Right renal pelvis (tissue), 4 donors: ENCODE data around the gene MAPT. TPM values are rescaled to one million over a fixed set of nuclear protein-coding genes. Genes with fewer than 3 reads are reported as not detected.
A peak's percentile ranks its signal among the peaks of the same experiment; 100 is the strongest.

Experiments used
- DNase-seq, 4 donors: peaks; one replicate each; pipeline ENCODE4 v3.0.0-alpha.2; 2013; ENCODE audit warnings: low read depth in 4 of 4, low spot score in 3 of 4, missing footprints in 1 of 4
- polyA plus RNA-seq, 4 donors: library from polyadenylated mRNA; unstranded; fragments of 120-200 nt; gene quantifications; one replicate each; pipeline ENCODE4 v1.2.1, GENCODE V29; 2013; ENCODE audit not compliant: insufficient read length in 4 of 4

The MAPT gene
- 10 to 100 TPM in 2 of 4 donors, 1 to 10 TPM in 2; 8.8 to 12.7 (median 10.3) TPM for polyA plus RNA-seq

DNA sequence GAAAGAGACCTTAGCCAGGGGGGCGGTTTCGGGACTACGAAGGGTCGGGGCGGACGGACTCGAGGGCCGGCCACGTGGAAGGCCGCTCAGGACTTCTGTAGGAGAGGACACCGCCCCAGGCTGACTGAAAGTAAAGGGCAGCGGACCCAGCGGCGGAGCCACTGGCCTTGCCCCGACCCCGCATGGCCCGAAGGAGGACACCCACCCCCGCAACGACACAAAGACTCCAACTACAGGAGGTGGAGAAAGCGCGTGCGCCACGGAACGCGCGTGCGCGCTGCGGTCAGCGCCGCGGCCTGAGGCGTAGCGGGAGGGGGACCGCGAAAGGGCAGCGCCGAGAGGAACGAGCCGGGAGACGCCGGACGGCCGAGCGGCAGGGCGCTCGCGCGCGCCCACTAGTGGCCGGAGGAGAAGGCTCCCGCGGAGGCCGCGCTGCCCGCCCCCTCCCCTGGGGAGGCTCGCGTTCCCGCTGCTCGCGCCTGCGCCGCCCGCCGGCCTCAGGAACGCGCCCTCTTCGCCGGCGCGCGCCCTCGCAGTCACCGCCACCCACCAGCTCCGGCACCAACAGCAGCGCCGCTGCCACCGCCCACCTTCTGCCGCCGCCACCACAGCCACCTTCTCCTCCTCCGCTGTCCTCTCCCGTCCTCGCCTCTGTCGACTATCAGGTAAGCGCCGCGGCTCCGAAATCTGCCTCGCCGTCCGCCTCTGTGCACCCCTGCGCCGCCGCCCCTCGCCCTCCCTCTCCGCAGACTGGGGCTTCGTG is at the start of gene MAPT:
Gene MAPT, plus strand, starts transcription at position 533 of the 763 bp plus-strand sequence. CDS start 67,784 bp downstream, outside the sequence.
- peak; percentile 88 to 93 (median 90) for DNase-seq

DNA sequence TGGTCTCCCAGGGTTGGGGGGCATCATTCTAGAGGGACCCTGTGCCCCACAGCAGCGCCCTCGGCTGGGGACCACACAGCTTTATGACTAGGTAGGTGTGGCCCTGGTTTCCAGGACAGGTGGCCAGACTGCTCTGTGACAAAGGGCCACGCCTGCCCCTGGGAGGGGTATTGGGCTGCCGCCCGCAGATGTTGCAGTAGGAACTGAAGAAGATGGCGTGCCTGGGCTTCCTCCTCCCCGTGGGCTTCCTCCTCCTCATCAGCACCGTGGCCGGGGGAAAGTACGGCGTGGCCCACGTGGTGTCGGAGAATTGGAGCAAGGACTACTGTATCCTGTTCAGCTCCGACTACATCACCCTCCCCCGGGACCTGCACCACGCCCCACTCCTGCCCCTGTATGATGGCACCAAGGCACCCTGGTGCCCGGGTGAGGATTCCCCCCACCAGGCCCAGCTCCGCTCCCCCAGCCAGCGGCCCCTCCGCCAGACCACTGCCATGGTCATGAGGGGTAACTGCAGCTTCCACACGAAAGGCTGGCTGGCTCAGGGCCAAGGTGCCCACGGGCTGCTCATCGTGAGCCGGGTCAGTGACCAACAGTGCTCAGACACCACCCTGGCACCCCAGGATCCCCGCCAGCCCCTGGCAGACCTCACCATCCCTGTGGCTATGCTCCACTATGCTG is 49.5 kb upstream of the MAPT start, which contains the start of gene SPPL2C:
Gene SPPL2C, plus strand, starts transcription at position 187 of the 681 bp plus-strand sequence. Its CDS starts 26 bp downstream, at position 213.
- no peak for DNase-seq

DNA sequence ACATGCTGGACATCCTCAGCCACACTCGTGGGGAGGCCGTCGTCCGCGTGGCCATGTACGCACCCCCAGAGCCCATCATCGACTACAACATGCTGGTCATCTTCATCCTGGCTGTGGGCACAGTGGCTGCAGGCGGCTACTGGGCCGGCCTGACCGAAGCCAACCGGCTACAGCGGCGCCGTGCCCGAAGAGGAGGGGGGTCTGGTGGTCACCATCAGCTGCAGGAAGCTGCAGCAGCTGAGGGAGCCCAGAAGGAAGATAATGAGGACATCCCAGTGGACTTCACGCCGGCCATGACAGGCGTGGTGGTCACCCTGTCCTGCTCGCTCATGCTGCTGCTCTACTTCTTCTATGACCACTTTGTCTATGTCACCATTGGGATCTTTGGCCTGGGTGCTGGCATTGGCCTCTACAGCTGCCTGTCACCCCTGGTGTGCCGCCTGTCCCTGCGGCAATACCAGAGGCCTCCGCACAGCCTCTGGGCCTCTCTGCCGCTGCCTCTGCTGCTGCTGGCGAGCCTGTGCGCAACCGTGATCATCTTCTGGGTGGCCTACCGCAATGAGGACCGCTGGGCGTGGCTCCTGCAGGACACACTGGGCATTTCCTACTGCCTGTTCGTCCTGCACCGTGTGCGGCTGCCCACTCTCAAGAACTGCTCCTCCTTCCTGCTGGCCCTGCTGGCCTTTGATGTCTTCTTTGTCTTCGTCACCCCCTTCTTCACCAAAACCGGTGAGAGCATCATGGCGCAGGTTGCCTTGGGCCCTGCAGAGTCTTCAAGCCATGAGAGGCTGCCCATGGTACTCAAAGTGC is 48.8 kb upstream of the MAPT start:
- no peak for DNase-seq

DNA sequence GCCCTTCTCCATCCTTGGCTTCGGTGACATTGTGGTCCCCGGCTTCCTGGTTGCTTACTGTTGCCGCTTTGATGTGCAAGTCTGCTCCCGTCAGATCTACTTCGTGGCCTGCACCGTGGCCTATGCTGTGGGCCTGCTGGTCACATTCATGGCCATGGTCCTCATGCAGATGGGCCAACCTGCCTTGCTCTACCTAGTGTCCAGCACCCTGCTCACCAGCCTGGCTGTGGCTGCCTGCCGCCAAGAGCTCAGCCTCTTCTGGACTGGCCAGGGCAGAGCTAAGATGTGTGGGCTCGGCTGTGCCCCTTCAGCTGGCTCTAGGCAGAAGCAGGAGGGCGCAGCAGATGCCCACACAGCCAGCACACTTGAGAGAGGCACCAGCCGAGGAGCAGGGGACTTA is 48.1 kb upstream of the MAPT start:
- no peak for DNase-seq

DNA sequence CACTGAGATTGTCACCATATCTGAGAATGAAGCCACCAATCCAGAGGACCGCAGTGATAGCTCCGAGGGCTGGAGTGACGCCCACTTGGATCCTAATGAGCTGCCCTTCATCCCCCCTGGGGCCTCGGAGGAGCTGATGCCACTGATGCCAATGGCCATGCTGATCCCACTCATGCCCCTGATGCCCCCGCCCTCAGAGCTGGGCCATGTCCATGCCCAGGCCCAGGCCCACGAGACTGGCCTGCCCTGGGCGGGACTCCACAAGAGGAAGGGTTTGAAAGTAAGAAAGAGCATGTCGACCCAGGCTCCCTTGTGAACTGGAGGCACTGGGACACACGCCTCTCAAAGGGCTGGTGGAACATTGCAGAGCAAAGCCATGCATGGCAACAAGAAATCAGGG is 47.7 kb upstream of the MAPT start:
- no peak for DNase-seq

DNA sequence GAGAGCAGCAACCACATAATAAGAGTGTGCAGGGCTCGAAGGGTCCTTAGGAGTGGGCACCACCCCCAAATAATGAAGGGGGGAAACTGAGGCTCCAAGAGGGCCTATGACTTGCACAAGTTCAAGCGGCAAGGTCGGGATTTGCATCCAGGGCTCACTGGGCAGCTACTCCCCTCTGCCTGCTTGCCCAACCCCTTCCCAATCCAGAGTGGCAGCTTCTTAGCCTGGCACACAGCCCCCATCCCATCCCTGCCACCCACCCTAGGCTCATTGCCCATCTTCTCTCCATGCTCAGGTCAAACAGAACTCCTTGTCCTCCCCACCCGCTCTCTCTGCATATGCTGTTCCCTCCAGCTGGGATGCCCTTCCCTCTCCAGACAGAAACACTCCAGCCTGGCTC is 47.3 kb upstream of the MAPT start:
- no peak for DNase-seq

DNA sequence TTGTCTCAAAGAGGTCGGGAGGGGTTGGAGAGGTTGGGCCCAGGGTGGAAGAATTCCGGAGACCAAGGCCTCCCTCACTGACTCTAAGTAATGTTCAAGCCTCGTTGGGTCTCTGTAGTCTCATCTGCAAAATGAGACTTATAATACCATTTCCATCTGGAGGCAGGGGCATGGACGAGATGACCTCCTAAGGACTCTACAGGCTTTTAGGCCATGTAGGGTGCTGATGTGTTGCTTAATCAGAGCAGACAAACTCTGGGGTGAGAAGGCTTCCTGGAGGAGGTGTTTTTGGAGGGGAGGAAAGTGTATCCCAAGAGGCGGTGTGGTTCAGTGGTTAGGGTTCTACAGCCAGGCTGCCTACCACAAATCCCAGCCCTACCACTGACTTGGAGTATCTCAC is 46.6 kb upstream of the MAPT start:
- no peak for DNase-seq

DNA sequence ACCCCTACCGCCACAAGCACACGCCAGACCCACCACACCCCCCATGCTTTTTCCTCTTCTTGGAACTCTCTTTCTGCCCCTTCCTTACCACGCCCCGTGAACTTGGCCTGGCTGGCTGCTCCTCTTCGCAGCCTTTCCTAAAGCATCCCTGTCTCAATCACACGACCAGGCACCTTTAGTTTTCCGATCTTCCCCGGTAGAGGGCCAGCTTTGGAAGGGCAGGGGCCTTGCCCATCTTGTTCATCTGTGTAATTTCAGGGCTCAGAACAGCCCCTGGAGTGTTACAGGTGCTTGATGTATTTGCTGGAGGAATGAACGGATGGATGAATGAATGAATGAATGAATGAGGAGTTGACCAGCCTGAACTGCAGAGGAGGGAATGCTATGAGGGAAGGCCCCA is 45.9 kb upstream of the MAPT start:
- no peak for DNase-seq

DNA sequence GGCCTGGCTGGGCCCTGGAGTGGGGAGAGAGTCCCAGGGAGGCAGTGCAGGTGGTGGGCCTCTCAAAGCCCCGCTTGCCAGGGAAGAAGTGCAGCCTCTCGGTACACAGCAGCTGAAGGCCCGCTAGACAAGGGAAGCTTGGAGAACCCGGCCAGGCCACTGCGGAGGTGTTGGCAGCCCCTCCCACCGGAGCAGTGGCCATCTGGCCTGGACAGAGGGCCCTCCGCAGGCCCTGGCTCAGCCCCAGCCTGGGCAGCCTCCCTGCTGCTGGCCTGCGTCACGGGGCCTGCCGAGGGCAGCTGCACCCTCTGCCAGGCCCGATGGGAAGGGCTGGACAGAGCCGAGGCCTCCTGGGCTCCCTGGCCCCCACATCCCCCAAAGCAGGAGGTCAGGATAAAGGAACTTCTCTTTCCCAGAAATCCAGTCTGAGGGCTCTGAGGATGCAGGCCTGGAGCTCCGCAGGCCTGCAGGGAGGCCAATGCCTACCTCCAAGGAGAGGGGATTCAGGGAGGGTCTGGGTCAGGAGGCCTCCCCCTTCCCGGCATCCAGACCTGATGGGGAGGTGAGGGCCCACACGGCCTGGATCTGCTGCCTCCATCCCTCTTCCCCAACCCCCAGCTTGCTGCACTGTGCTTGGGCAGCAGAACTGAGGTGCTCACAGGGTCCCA is 45.4 kb upstream of the MAPT start:
- DNase-seq: no peak

DNA sequence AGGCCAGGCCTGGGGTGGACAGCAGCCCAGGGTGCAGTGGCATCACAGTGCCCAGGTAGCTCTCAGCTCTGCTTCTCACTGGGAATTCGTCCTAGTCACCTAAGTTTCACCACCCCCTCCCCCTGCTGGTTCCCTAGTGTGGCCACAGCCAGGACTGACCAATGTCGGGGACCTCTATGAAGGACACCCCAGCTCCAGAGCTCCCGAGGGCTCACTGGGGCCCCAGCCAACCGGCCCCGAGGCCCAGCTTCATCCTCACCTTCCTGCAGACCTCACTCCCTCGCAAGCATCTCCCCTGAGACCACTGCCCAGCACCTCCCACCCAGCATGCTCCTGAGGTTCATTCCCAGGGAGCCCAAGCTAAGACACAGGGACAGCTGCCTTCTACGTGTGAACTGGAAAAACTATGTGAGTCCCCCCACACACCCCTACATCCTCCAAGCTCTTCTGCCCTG is 44.8 kb upstream of the MAPT start:
- no peak for DNase-seq

DNA sequence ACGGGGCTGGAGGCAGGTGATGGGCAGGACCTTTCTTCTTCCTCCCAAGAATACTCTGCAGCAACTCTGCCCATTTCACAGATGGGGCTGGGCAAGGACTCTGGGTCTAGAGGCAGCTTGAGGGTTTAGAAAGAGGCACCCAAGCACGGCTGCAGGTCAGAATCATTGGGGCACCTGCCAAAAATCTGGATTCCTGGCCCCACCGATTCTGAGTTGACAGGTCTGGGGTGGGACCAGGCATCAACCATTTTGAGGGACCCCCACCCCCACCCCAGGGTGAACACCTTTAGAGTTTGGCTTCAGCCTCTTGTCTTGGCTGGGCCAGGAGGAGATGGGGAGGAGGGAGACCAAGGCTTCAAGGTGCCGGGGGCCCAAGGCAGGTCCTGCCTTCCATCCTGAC is 44.3 kb upstream of the MAPT start:
- no peak for DNase-seq

DNA sequence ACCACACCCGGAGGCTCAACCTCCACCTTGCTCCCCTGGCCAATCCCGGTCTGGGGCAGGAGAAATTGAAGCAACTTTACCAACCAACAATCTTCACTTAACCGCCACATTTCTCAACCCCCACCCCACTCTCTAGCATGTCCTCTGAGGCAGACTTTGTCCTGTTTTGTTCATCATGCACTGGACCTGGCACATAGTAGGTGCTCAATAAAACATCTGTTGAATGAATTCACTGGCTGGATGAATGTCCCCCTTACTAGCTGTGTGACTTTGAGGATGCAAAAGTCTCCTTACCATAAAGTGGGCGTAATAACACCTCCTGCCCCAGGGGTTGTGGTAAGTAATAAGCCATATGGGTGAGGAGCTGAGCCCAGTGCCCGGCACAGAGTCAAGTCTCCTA is 43.9 kb upstream of the MAPT start:
- DNase-seq: no peak

DNA sequence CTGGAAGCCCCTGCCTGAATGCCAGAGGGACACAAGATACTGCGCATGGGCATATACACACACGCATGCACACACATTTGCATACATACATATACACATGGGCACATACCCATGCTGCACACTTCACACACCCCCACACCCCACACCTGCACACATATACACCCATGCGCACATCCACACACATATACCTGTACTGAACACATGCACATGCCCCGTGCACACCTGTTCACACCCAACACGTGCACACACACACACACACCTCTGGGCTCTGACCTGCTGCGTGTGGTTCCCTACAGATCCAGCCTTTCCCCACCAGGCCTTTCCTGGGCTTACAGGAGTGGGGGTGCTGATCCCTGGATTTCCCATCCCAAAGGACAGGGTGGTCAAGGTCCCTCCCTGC is 43.3 kb upstream of the MAPT start:
- DNase-seq: no peak

DNA sequence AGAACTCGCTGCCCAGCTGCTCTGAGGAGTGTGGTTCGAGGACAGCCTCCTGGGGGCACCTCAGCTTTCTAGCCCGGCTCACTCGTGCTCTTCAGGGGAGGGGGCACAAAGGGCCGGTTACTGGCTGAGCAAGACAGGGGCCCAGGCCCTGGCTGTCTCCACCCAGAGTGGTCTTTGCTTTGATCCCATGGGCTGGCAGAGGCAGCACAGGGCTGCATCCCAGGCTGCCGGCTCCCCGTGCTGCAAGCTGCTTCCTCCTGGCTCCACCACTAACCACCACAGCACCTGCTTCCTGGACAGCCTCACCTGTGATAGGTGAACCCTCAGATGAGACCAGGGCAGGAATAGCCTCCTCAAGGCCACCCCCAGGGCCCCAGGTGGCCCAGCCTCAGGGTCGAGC is 42.9 kb upstream of the MAPT start:
- DNase-seq: no peak

DNA sequence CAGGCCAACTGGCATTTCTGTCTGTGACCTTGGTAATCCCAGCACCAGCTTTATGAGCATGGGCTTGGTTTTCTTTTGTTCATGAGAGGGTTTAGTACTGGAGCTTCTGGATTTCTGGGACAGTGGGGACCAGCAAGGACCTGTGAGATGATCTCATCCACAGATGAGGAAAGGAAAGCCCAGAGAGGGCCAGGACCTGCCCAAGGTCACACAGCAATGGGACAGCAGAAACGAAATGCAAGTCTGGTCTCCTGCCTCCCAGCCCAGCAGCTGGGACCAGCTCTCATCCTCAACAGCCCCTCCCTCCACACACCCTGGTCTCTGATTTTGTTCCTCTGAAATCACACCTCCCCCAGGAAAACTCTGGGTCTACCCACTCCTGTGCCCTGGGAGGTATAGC is 42.5 kb upstream of the MAPT start:
- no peak for DNase-seq

DNA sequence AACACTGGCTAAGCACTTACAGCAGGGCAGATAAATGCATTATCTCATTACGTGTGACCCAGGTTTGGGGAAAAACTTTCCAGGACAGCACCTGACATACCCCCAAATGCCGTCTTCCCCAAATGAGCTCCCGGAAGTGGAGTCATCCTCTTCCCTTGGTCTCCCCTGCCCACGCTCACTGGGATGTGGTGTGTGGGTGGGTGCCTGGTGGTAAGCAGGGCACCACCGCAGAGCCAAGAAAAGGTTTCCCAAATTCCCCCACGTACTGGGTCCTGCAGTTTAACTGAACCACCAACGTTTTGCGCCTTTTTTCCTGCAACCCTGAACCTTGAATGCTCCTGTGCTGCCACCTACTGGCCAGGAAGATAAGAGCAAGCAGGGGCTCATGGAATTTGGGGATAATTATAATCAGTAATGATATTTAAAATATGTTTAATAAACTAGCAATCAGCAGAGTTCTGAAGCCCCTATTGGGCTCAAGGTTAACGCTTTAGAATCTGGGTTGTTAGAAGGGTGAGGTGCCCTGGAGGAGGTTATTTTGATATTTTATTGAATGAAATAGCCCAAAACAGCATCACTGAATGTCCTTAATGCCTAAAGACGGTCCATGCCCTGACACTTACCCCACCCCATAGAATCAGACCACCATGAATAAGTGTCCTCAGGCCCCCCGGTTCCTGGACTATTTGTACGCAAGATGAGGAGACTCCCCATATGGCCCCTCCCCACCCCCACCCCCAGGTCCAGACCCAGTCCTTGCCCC is 41.6 kb upstream of the MAPT start:
- DNase-seq: peak; percentile 17 to 59 (median 39)

DNA sequence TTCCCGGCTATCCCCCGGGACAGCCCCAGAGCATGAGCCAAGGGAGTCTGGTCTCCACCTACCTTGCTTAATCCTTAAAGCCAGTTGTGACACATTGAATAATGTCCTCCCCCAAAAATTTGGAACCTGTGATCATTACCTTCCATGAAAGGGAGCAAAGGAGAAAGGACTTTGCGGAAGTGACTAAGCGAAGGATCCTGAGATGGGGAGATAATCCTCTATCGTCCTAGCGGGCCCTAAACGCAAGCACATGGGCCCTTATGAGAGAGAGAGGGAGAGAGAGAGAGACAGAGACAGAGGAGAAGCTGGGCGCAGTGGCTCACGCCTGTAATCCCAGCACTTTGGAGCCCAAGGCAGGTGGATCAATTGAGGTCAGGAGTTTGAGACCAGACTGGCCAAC is 40.1 kb upstream of the MAPT start:
- DNase-seq: no peak

DNA sequence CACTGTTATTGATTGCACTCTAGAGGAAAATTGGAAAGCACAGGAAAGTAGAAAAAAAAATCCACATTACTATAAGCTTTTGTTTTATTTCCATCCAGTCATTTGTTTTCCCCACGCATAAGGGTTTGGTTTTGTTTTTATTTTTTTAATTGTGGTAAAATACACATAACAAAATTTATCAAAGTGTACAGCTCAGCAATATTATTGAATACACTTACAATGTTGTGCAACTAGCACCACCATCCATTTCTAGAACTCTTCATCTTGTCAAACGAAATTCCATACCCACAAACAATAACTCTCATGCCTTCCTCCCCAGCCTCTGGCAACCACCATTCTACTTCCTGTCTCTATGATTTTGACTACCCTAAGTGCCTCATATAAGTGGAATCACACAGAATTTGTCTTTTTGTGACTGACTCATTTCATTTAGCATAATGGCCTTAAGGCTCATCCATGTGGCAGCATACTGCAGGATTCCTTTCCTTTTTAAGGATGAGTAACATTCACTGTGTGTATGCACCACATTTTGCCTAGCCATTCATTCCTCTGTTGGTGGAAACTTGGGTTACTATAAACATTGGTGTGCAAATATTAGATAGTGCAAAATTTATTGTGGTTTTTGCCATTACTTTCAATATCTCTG is 38.5 kb upstream of the MAPT start:
- no peak for DNase-seq

DNA sequence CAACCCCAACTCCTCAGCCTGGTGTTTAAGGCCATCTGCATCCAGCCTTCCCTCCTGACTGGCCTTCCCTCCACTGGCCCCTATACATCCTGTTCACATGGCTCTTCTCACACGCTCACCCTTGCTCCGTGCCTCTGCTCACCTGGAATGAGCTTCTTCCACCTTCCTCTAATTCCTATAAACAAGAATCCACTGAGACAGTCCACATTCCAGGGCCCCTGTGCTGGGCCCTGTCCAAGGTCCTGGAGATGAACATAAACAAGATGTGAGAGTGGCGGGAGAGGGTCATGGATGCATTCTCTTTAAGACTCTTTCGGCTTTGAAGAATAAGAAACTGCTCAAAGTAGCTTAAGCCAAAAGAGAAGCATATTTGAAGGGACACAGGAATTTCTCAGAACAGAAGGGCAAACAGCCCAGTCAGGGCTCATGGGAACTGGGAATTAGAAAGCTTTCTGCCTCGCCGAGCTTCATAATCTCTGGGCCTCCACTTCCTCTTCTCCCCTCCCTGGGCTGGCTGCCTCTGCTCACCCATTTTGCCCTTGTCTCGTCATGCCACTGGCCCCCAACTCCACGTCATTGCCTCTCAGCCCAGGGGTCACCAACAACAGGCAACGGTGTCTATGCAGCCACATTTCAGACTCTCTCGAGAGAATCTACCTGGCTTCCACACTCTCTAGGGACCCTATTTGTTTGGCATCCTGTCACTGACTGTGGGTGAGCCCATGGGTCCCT is 36.2 kb upstream of the MAPT start:
- DNase-seq: peak; percentile 57 to 65 (median 58)
